NCI-H2029 treated with DMSO at 0.1 percent for 48 hours (cell line): ENCODE measurements around the gene SNN.

Experiments used
- DNase-seq: peaks from one replicate; lab custom pipeline; 2025; lab: John Stamatoyannopoulos, UW

SNN gene

DNA sequence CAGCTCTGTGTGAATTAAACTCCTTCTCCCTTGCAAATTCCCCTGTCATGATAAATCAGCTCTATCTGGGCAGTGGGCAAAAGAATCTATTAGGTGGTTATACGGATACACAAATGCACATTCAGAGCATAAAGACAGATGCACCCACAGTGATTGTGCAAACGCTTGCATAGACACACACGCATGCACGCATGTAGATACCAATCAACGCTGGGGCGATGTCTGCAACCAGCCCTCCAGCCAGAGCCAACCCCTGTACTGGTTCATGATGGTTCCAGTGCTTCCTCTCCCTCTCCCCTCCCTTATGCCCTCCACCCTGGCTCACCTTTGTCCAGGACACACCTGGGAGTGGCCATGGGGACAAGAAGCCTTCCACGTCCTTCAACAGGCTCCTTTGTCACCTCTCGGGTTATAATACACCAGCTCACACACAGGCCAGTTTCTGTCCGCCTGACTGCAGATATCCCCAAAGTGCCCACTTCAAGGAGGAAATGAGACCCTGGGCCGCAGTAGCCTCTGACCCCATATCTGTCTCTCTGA is 33.1 kb upstream of the SNN start:
- DNase-seq = no peak

DNA sequence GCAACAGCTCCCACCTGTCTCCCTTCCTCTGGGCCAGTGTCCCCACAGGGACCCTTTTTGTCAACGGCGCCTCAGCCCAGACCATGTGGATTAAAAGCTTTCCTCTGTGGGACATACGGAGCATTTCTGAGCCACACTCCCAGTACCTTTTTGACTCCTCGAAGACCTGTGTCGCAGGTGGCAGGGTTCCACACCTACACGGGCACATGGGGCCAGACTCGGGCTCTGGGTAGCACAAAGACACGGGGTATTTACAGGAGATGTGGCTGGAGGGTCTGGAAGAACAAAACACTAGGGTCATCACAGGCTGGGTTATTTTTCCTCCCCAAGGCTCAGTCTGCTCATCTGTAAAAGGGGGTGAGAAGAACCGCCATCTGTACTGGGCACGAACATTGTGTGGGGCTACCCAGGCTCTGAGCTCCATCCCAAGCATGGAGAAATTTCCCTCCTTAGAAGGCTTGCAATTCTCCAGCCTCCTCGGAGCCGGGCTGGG is 32.5 kb upstream of the SNN start:
- DNase-seq = no peak

DNA sequence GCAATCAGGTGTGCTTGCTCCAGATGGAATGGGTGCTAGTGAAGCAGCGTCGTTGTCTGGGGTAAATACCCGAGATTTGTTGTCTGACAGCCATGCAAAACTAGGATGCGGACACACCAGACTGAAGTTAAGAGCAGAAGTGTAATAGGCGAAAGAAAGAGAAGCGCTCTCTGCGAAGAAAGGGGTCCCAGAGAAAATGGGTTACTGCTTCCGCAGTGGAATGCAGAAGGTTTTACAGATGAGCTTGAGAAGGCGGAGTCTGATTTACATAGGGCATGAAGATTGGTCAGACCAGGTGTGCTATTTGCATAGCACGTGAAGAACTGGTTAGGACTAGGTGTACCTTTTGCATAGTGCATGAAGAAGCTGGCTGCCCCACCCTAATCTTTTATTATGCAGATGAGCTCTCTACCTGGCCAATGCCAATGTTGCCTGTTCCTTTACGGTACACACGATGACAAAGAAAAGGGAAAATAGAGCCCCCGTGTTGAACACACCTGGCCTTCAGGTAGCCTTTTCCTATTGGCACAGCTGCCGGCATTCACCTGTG is 32.0 kb upstream of the SNN start:
- peak; percentile 81 for DNase-seq

- no peak for DNase-seq
Measured at GRCh38 chr16:11637320-11637719, 30.9 kb upstream of the SNN start.

GRCh38 chr16:11638140-11638539 is 30.1 kb upstream of the SNN start:
- no peak for DNase-seq

DNA sequence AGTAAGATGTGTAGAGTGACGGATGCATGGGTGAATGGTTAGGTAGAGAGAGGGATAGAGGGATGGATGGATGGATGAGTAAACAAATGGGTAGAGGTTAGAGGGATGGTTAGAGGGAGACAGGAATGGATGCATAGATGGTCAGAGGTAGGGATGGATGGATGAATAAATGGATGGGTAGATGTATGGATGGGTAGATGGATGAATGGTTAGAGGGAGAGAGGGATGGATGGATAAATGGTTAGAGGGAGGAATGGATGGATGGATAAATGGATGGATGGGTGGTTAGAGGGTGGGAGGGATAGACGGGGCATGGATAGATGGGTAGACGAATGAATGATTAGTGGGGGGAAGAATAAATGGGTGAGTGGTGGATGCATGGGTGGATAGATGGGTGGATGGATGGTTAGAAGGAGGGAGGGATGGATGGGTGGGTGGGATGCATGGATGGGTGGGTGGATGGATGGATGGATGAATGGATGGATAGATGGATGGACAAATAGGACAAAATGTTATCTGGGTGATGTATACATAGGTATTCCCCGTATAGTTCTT is 29.2 kb upstream of the SNN start:
- DNase-seq = no peak

- peak; percentile 39 for DNase-seq
Measured at GRCh38 chr16:11639925-11640899, 28.0 kb upstream of the SNN start.

DNA sequence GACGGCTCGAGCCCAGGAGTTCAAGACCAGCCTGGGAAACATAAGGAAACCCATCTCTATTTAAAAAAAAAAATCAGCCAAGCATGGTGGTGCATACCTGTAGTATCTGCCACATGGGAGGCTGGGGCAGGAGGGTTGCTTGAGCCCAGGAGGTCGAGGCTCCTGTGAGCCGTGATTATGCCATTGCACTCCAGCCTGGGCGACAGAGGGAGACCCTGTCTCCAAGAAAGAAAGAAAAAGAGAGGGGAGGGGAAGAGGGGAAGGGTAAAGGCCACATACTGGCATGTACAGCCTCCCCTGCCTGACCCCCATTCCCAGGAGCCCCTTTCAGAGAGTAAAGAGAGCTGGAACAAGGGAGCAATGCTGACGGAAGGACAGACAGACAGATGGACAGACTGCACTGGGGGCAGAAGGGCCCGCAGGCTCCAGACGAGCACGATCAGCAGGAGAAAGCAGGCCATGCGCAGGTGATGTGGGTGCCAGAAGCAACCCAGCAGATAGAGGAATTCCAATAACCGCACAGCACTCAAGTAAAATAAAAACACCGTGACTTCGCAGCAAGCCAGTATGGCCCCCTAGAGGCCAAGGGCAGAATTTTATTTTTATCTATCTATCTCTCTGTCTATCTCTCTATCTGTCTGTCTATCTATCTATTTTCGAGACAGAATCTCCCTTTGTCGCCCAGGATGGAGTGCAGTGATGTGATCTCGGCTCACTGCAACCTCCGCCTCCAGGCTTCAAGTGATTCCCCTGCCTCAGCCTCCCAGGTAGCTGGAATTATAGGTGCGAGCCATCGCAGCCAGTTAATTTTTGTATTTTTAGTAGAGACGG is 27.1 kb upstream of the SNN start:
- peak; percentile 54 for DNase-seq

GRCh38 chr16:11642765-11643116 is 25.5 kb upstream of the SNN start:
- no peak for DNase-seq

GRCh38 chr16:11649276-11649675 is 19.0 kb upstream of the SNN start:
- no peak for DNase-seq

DNA sequence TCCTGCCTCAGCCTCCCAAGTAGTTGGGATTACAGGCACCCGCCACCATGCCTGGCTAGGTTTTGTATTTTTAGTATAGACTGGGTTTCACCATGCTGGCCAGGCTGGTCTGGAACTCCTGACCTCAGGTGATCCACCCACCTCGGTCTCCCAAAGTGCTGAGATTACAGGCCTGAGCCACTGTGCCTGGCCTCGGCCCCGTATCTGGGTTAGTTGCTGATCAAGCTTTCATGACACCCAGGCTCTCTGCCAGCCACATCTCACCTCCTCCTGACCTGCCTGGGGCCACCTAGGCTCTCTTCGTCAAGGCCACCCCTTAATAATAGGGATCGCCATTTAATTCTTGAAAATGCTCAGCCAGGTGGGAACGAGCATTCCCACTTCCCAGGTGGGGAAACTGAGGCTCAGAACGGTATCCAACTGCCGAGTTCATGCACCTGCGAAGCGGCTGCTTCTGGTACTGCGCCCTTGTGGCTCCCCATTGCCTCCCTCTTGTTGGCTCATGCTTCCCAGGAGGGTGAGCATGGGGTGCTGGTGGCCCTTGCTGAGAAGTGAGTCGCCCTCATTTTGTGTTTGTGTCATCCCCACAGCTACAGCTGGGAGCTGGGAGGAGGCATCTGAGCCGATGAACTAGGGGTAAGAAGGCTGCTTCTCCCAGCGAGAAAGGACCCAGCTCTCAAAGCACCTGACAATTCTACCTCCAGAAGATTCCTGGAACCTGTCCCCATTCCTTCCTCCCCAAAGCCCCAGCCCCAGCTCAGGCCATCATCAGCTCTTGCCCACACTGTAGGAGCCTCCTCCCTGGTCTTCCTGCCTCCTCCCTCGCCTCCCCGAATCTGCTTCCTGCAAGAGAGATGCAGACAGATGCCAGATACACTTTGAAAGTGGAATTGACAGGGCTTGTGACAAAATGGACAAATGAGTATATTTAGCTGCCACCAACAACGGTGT is 17.3 kb upstream of the SNN start:
- no peak for DNase-seq

DNA sequence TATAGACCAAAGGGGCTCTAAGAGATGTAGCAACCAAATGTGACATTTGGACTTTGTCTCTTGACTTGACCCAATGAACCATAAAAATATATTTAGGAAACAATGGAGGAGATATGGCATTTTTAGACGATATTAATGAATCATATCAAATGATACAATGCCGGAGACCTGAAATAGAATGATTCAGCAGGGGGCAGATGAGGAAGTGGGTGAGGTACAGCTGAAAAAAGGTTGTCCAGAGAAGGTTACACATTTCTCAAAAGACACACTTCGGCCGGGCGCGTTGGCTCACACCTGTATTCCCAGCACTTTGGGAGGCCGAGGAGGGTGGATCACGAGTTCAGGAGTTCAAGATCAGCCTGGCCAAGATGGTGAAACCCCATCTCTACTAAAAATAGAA is 16.5 kb upstream of the SNN start:
- DNase-seq = no peak

- DNase-seq = no peak
Measured at GRCh38 chr16:11655655-11656054, 12.6 kb upstream of the SNN start.

- no peak for DNase-seq
Measured at GRCh38 chr16:11657556-11657955, 10.7 kb upstream of the SNN start.

DNA sequence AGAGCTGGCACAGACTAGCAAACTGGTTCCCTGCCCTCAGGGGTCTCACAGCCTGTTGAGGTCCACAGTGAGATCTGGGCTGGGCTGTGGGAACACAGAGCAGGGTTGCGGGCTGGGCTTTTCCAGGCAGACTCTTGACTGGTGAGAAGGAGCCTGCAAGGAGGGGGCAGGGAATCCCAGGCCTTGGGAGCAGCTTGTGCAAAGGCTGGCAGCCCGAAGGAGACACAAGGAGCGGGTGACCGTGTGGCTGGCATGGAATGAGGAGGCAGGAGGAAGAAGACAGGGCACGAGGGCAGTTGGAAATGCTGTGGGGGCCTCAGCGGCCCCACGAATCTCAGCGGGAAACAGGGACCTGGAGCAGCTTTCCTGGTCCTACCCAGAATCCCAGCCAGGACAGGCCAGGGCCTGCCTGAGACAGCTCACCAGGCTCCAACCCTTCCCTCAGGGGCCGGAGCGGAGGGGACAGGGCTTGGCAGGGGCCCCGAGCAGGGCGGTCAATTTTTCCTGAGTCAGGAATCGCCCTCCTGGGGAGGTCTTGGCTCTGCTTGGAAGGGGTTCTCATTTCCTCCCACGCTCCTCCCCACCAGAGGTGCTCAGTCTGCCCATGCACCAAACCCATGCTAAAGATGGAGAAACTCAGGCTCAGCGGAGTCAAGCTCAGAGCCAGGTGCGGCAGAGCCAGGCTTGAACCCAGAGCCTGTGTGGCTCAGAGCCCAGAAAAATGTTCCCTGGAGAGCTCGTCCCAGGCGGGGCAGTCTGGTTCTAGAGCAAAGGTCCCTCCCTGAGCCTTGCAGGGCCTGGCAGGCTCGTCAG is 9.2 kb upstream of the SNN start:
- no peak for DNase-seq

- DNase-seq = no peak
Measured at GRCh38 chr16:11660565-11660964, 7.7 kb upstream of the SNN start.

DNA sequence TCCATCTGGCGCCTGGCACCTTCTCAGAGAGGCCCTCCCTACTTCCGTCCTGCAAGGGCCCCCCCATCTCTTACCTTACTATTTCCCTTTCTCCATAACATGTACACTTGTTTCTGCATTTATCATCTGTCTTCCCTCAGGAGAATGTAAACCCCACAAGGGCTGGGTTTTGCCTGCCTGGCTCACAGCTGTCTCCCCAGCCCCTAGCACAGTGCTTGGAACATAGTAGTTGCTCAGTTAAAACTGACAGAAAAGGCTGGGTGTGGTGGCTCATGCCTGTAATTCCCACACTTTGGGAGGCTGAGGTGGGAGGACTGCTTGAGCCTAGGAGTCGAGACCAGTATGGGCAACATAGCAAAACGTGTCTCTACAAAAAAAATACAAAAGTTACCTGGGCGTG is 5.7 kb upstream of the SNN start:
- DNase-seq = no peak

DNA sequence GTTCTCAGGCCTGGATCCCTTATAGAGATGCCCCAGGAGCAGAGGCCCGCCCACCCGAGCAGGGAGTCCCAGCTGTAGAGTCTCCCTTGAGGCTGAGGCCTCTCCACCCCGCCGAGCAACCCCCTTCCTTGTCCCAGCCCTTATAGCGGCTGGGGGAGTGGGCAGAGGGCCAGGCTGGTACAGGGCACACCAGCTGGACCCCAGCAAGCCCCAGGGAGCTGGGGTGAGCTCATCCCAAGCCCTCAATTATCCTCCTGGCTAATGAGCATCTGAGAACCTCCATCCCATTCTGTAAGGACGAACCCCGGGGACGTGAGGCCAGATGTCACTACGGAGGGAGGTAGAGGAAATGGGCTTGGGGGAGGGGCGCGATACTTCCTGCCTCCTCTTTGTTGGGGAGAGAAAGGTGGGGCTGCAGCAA is 3.2 kb upstream of the SNN start:
- no peak for DNase-seq

DNA sequence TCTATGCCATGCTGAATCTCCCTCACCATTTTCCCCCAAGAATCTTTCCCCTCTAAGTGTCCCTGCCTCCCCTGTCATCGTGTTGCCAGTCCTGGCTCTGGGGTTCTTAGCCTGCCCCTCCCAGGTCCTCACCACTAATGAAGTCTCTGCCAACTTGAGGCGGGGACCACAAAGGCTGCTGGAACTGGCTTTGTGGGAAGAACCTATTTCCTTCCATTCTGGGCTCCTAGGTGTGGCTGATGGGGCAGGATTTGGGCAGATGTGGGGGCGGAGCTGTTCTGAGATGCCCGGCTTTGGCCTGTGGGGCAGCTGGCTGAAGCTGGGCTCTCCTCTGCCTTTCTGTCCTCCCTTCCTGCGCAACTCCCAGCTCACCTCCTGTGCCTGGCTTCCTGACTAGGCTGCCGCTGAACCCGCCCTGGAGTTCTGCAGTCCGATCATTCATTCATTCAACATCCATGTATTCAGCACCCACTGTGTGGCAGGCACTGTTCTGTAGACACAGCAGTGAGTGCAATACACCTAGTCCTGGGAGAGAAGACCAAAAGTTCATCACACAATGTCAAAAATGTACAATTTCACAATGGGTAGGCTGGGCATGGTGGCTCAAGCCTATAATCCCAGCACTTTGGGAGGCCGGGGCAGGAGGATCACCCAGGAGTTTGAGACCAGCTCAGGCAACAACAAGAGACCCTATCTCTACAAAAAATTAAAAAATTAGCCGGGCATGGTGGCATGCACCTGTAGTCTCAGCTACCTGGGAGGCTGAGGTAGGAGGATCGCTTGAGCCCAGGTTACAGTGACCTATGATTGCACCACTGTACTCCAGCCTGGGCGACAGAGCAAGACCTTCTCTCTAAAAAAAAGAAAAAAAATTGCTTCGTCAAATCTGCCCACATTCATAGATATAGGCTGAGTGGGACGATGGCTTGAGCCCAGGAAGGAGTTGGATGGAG is 1.9 kb upstream of the SNN start:
- no peak for DNase-seq
